ENCODE results near the gene PLXND1.

Gene PLXND1

DNA sequence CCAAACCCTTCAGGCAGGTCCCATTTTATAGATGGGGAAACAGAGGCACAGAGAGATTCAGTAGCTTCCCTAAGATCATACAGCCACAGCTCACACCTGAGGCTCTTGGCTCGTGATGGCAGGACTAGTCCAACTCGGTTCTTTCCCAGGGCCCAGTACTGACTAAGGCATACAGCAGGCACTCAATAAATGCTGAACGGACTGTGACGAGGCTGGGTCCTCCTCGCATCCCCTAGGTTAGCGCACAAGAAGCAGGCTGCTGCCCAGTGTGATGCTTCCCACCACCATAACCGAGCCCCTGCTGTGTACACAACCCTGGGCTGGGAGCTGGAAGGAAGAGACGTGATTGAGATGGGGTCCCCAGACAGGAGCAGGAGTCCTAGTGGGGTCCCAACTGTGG is 24.9 kb downstream of the PLXND1 start:
- Histone ChIP-seq H3K27me3 (no peaks in the 10 kb centered on the region), H3K9ac (peak overlapping the region; percentile 61; the same call in 1 of the 2 replicates), H3K4me1 (peaks cover 81% of the 10 kb centered on the region), H3K4me3 (no peak overlapping the region; the same call in 1 of the 2 replicates), H3K9me3 (no peaks in the 10 kb centered on the region), H3K4me2 (peak overlapping the region; percentile 97), H3K36me3 (peaks cover 73% of the 10 kb centered on the region), H3K27ac (peak overlapping the region; percentile 99), H4K20me1 (no peaks in the 10 kb centered on the region; the same call in 1 of the 2 replicates)
- TF ChIP-seq Cebpa-rat (IDR thresholded peaks at IDR 0.05): no peak

DNA sequence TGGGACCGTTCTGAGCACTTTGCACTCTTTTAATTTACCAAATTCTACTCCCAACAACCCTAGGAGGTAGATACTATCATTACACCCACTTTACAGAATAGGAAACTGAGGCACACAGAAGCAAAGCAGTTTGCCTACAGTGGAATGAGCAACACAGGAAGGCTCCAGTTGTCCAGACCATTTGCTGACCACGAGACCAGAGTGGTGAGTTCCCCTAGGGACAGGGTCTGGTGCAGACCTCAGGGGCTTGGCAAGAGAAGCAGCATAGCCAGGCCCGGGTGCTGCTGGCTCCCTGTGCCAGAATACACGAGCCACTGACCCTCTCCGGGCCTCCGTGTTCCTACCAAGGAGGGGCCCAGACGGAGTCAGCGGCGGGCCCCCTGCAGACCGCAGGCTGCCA is 26.5 kb downstream of the PLXND1 start:
- H3K36me3 ChIP-seq: peaks cover 57% of the 10 kb centered on the region
- H3K4me2 ChIP-seq: peak overlapping the region; percentile 97
- TF ChIP-seq Cebpa-rat (IDR thresholded peaks at IDR 0.05): no peak
- no peaks in the 10 kb centered on the region; the same call in 1 of the 2 replicates for H4K20me1 ChIP-seq
- peak overlapping the region; percentile 99 for H3K27ac ChIP-seq
- H3K4me1 ChIP-seq: peaks cover 97% of the 10 kb centered on the region
- no peaks in the 10 kb centered on the region for H3K27me3 ChIP-seq
- H3K9me3 ChIP-seq: no peaks in the 10 kb centered on the region
- H3K4me3 ChIP-seq: no peak overlapping the region
- 0 out of 2 replicates have a peak overlapping the region, but pooled peaks have one; percentile 12 for H3K9ac ChIP-seq

DNA sequence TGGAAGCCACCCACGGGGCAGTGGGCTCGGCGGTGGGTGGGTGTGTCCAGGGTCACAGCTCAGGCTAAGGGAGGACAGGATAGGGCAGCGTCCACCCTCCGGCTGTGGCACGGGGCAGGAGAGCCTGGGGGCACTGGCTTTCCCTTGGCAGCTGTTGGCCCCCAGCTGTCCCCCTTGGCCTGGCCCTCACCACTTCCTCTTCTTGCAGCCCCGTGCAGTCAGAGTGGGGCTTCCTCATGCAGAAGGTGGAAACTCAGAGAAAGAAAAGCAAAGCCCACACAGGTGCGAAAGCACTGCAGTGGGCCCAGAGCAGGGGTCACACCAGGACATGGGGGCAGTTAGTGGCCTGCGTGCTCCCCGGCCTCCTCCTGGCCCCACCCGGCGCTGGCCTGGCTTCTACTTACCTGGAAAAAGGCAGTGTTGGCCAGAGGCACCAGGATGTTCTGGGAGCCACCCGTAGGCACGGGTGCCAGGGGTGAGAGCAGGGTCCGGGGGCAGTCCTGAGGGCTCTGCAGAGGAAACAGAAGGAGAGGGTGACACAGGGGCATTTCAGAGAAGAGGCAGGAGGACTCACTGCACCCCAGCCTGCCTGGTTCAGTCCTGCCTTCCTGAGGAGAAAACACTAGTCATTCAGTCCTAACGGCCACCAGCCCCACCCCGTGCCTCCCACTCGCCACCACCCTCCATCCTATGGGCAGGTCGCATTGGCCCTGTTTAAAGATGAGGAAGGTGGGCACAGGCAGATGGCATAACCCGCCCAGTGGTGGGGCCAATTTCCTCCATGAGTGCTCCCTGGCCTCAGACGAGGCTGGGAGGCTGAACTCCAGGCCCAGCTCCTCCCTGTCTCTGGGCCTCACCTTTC is 28.3 kb downstream of the PLXND1 start:
- Histone ChIP-seq H3K27me3 (no peaks in the 10 kb centered on the region), H3K4me3 (peak overlapping the region; percentile 54), H3K9me3 (no peaks in the 10 kb centered on the region), H3K4me1 (peaks cover 100% of the 10 kb centered on the region), H3K9ac (peak overlapping the region; percentile 85), H3K27ac (peak overlapping the region; percentile 99), H3K36me3 (peaks cover 52% of the 10 kb centered on the region), H4K20me1 (no peaks in the 10 kb centered on the region), H3K4me2 (peak overlapping the region; percentile 97)
- no peak for TF ChIP-seq Cebpa-rat (IDR thresholded peaks at IDR 0.05)

DNA sequence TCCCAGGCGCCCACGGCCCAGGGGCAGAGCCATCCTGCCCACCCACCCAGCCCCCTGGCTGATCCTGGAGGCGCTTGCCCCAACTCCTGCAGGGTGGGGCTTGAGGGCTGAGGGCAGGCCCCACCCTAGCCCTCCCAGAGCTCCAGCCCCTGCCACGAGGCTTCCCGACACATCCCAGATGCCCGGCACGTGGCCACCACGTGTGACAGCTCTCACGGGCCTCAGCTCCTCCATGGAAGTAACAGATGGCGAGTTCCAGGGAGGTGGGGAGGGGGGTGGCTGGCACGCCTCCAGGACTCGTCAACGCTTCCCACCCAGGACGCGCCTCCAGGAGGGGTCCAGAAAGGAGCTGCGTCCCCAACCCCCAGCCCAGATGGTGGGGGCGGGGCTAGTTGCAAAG is 29.1 kb downstream of the PLXND1 start:
- H3K4me1 ChIP-seq: peaks cover 100% of the 10 kb centered on the region
- H3K27me3 ChIP-seq: no peaks in the 10 kb centered on the region
- peak overlapping the region; percentile 97 for H3K4me2 ChIP-seq
- no peaks in the 10 kb centered on the region for H4K20me1 ChIP-seq
- H3K4me3 ChIP-seq: peak overlapping the region; percentile 54
- peak overlapping the region; percentile 85 for H3K9ac ChIP-seq
- peak overlapping the region; percentile 99 for H3K27ac ChIP-seq
- no peaks in the 10 kb centered on the region for H3K9me3 ChIP-seq
- H3K36me3 ChIP-seq: peaks cover 54% of the 10 kb centered on the region
- no peak for TF ChIP-seq Cebpa-rat (IDR thresholded peaks at IDR 0.05)

DNA sequence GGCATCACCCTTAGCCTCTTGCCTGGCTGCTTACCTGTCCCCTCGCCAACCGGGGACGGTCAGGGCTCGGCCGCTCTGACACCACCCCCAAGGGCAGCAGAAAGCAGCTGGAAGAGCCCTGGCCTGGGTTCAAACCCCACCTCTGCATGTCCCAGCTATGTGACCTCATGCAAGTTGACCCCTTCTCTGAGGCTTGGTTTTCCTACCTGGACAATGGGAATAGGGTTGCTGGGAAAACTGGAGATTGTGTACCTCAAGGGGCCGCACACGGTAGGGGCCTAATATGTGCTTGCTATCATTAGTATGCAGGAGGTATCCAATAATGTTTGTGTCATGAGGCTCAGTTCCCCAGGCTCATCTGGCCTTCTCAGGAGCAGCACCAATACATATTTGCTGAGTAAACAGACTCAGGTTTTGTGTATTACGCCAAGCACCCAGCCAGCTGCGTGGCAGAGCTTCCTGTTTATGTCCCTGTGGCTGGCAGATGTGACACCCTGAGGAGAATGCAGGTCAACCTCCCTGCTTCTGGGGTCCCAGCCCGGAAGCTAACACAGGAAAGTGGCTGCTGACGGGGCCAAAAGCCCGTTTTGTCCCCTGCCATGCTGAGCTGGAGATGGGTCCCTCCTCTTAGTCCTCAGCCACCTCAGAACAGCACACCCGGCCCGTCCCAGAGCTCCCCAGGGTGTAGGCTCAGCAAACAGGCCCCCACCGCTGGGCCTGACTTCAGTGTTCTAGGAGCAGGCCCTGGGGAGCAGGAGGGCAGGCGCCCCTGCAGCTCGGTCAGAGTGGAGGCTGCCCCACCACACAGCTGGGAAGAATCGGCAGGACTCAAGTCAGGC is 29.7 kb downstream of the PLXND1 start:
- peak overlapping the region; percentile 97 for H3K4me2 ChIP-seq
- H3K27me3 ChIP-seq: no peaks in the 10 kb centered on the region
- peaks cover 99% of the 10 kb centered on the region for H3K4me1 ChIP-seq
- H3K36me3 ChIP-seq: peaks cover 54% of the 10 kb centered on the region
- H3K9ac ChIP-seq: peak overlapping the region; percentile 85
- peak overlapping the region; percentile 99 for H3K27ac ChIP-seq
- H3K4me3 ChIP-seq: peak overlapping the region; percentile 10; the same call in 1 of the 2 replicates
- no peaks in the 10 kb centered on the region for H4K20me1 ChIP-seq
- no peaks in the 10 kb centered on the region for H3K9me3 ChIP-seq
- TF ChIP-seq Cebpa-rat (IDR thresholded peaks at IDR 0.05): no peak

DNA sequence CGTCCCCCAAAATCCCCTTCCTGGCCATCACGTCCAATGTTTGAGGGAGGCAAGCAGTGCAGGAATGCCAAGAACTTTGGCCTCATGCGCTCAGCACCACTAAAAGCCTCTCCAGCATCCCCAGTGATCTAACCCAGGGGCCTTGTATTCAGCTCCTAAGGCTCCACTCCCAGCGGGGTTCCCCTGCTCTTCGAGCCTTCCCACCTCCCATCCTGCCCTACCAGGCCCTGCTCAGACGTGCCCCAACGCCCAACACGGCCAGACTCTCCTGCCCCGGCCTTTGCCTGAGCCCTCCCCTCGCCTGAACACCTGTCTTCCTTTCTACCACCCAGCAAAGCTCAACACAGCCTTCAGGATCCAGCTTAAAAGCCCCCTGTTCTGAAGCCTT is 30.5 kb downstream of the PLXND1 start:
- no peaks in the 10 kb centered on the region for H3K27me3 ChIP-seq
- H3K27ac ChIP-seq: peak overlapping the region; percentile 99
- H3K4me1 ChIP-seq: peaks cover 99% of the 10 kb centered on the region
- H3K4me3 ChIP-seq: 0 out of 2 replicates have a peak overlapping the region, but pooled peaks have one; percentile 10
- peaks cover 54% of the 10 kb centered on the region for H3K36me3 ChIP-seq
- H3K4me2 ChIP-seq: peak overlapping the region; percentile 97
- H3K9ac ChIP-seq: peak overlapping the region; percentile 85
- H4K20me1 ChIP-seq: no peaks in the 10 kb centered on the region
- H3K9me3 ChIP-seq: no peaks in the 10 kb centered on the region
- no peak for TF ChIP-seq Cebpa-rat (IDR thresholded peaks at IDR 0.05)

DNA sequence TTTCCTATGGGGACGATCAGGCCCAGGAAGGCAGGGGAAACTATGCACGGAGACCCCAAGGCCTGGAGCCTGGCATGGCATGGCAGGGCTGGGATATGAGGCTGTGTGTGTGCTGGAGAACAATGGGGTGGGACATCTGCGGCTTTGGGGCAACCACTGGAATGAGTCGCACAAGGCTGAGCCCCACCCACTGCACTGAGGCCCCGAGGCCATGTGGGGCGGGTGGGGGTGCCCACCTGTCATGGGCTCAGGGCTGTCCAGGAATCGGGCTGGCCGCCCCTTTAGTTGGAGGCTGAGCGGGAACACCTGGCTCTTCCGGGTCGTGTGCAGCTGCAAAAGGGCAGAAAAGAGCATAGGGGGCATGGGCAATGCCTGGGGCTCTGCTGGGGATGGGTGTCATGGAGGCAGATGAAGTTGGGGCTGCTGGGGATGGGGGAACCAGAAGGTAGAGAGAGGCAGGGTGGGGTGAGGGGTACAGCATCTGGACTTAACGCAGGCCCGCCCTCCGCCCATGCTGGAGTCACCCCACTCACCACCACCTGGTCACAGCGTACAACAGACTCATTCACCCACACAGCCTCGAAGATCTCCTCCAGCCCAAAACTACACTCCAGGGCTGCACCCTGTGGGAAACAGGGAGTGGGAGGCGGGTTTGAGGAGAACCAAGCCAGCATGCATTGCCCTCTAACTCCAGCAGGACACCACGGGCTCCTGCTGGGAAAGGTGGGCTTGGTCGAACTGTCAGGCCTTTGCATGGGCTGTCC is 31.1 kb downstream of the PLXND1 start:
- Histone ChIP-seq H3K27me3 (no peaks in the 10 kb centered on the region), H4K20me1 (no peaks in the 10 kb centered on the region), H3K36me3 (peaks cover 54% of the 10 kb centered on the region), H3K9ac (peak overlapping the region; percentile 85), H3K4me2 (peak overlapping the region; percentile 97), H3K4me3 (peak overlapping the region; percentile 28; the same call in 1 of the 2 replicates), H3K4me1 (peaks cover 98% of the 10 kb centered on the region), H3K27ac (peak overlapping the region; percentile 99), H3K9me3 (no peaks in the 10 kb centered on the region)
- no peak for TF ChIP-seq Cebpa-rat (IDR thresholded peaks at IDR 0.05)

DNA sequence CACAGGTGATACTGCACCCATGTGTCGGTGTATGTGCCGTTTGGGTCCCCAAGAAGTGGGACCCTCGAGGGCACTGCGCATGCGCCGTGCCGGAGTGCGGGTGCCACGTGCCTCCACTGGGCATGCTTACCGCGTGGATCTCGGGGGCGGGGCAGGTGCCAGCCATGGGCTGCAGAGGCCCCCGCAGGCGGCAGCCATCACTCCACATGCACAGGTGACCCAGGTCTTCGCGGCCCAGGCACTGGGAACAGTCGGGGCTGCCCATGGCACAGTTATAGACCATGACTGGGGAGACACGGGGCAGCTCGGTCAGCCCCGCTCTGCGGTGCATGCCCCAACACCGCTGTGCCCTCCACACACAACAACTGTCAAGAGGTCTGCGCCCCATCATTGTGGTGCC is 32.3 kb downstream of the PLXND1 start:
- no peak for TF ChIP-seq Cebpa-rat (IDR thresholded peaks at IDR 0.05)
- Histone ChIP-seq H3K27me3 (no peaks in the 10 kb centered on the region), H3K4me3 (no peak overlapping the region), H3K9me3 (no peaks in the 10 kb centered on the region), H3K27ac (peak overlapping the region; percentile 99), H3K9ac (peak overlapping the region; percentile 85), H4K20me1 (no peaks in the 10 kb centered on the region), H3K4me1 (peaks cover 86% of the 10 kb centered on the region), H3K4me2 (peak overlapping the region; percentile 97), H3K36me3 (peaks cover 54% of the 10 kb centered on the region)

DNA sequence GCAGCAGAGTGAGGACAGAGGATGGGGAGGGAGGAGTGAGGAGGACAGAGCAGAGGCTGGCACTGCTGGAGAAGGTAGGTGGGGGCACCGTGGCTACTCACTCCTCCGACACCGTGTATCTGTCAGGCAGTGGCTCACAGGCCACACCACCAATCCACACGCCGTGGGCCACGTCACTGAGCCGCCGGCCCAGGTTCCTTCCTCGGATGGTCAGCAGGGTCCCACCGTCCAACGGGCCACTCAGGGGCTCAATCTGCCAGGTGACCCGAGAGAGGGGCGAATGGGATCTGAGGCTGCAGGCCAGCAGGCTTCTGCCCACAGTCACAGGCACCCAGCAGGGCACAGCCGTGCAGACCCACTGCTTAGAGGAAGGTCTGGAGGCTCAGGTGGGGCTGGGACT is 33.0 kb downstream of the PLXND1 start:
- Histone ChIP-seq H3K9me3 (no peaks in the 10 kb centered on the region), H3K4me3 (no peak overlapping the region), H3K27me3 (no peaks in the 10 kb centered on the region), H3K9ac (peak overlapping the region; percentile 34; the same call in 1 of the 2 replicates), H3K4me2 (peak overlapping the region; percentile 97), H3K36me3 (peaks cover 59% of the 10 kb centered on the region), H3K27ac (peak overlapping the region; percentile 72), H4K20me1 (no peaks in the 10 kb centered on the region), H3K4me1 (peaks cover 79% of the 10 kb centered on the region)
- TF ChIP-seq Cebpa-rat (IDR thresholded peaks at IDR 0.05): no peak

Data from BLaER1 (cell line).